Naive thymus-derived CD8-positive, alpha-beta T cell (primary cell): ENCODE results near the gene R3HDM4. TPM values are rescaled to one million over a fixed set of nuclear protein-coding genes. Genes with fewer than 3 reads are reported as not detected.

Source experiments
- ATAC-seq, 2 donors: fragments of 150-1000 bp; cut with Tn5 transposase in 1 of 2; sonication (Bioruptor Pico), chemical (Tn5 transposase) in 1 of 2; 1 replicate in 1 of 2; 2 replicates in 1 of 2; pipeline ENCODE4 v1.10.0; 2021; ENCODE audit warnings: mild to moderate bottlenecking in 2 of 2, moderate library complexity in 2 of 2
- POLR2A ChIA-PET: fragments of 350-600 bp; sonication (Branson Sonifier 250); formaldehyde crosslinking; loops from one replicate; lab custom pipeline; 2021; ENCODE audit warnings: antibody characterized with exemption; lab: Charles Lee
- DNase-seq, 10 donors: peaks; one replicate each; pipeline versions ENCODE4 v3.0.0 to v3.0.0-alpha.2; 2020 to 2022
- H3K27ac Mint-ChIP-seq, 10 donors: one replicate each; pipeline ENCODE4 v1.8.0; 2020 to 2022; ENCODE audit warnings: mild to moderate bottlenecking in 10 of 10, mixed read lengths in 10 of 10, moderate library complexity in 4 of 10, inconsistent platforms in 1 of 10
- H3K27me3 Mint-ChIP-seq, 5 donors: one replicate each; pipeline ENCODE4 v1.8.0; 2021 to 2022; ENCODE audit warnings: mixed read lengths in 5 of 5
- H3K36me3 Mint-ChIP-seq, 3 donors: one replicate each; pipeline ENCODE4 v1.8.0; 2020 to 2022; ENCODE audit warnings: mixed read lengths in 3 of 3, mild to moderate bottlenecking in 2 of 3, inconsistent platforms in 1 of 3
- H3K4me1 Mint-ChIP-seq, 4 donors: one replicate each; pipeline ENCODE4 v1.8.0; 2021 to 2022; ENCODE audit warnings: mixed read lengths in 4 of 4
- H3K4me3 Mint-ChIP-seq, 10 donors: one replicate each; pipeline ENCODE4 v1.8.0; 2020 to 2022; ENCODE audit warnings: mild to moderate bottlenecking in 10 of 10, mixed read lengths in 10 of 10, moderate library complexity in 6 of 10, inconsistent platforms in 1 of 10
- H3K9me3 Mint-ChIP-seq, 9 donors: one replicate each; pipeline ENCODE4 v1.8.0; 2020 to 2022; ENCODE audit warnings: mixed read lengths in 9 of 9, mild to moderate bottlenecking in 3 of 9, inconsistent platforms in 1 of 9, moderate library complexity in 1 of 9
- polyA plus RNA-seq, 3 donors: library from polyadenylated mRNA; unstranded; fragments of 300-500 nt; fragmentation: Illumina TruSeq; gene quantifications; one replicate each; pipeline ENCODE4 v1.2.3, GENCODE V29; 2021
- total RNA-seq, 8 experiments: library from RNA in 2 of 8; stranded (reverse) in 2 of 8; gene quantifications; one replicate each; pipeline ENCODE4 v1.2.3 and lab custom pipeline; 2021 to 2026

Gene R3HDM4
- total and polyA plus RNA-seq, 5 experiments from 2014 or later, result 137 to 238 (median 182) TPM

- Mint-ChIP-seq H3K36me3 (peaks cover 0 to 27% (median 4%) of the 10 kb centered on the region in 3 donors), H3K9me3 (no peaks in the 10 kb centered on the region), H3K27me3 (peaks cover 0 to 2% (median 0%) of the 10 kb centered on the region in 5 donors), H3K27ac (peak overlapping the region; percentile 59 to 96 (median 94)), H3K4me1 (peaks cover 7 to 17% (median 11%) of the 10 kb centered on the region in 4 donors), H3K4me3 (peak overlapping the region; percentile 70 to 85 (median 82))
- POLR2A ChIA-PET, result interaction anchor here (0.6 to 2.6 kb wide), 14 partner anchors 8 to 195 kb away, joined by 3 to 23 read pairs (median 6); partner anchors contain the start of genes ARHGAP45, MED16, R3HDM4 and RNU6-9
- peak; percentile 65 to 92 (median 82) for DNase-seq
- peak; percentile 81 to 84 for ATAC-seq
Measured at GRCh38 chr19:872266-872951, 40.6 kb downstream of the R3HDM4 start.

DNA sequence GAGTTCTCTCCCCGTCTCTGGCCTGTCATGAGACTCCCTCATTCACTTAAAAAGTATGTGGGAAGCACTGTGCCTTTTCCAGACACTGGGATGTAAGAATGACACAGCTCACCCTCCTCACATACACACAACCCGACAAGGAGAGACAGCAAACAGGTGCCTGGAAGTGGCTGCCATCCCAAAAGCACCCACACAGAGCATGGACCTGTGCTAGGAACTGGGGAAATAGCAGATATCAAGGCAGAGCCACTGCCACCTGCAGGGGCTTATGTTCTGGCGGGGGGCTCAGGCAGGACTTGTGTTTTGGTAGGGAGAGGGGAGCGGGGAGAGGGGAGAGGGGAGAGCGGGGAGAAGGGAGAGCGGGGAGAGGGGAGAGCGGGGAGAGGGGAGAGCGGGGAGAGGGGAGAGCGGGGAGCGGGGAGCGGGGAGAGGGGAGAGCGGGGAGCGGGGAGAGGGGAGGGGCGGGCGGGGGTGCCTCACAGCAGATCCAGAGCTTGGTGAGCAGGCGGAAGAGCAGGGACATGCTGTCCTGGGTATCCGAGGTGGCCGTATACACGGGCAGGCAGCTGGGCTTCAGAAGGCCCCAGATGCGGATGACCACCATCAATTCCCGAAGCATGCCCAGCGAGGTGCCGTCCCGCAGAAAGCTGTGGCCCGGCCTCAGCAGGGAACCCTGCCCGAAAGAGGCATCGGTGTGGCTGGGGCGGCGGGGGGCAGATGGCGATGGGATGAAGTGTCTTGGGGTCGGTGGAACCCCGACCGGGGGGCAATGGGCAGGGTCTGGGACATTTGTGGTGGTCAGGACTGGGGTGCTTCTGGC, 41.4 kb downstream of the R3HDM4 start:
- Mint-ChIP-seq H3K27me3 (peaks cover 0 to 2% (median 0%) of the 10 kb centered on the region in 5 donors), H3K9me3 (no peaks in the 10 kb centered on the region), H3K36me3 (peaks cover 0 to 30% (median 4%) of the 10 kb centered on the region in 3 donors), H3K27ac (peak overlapping the region; percentile 59 to 96 (median 94)), H3K4me3 (peak overlapping the region in 9 of 10 donors; percentile 60 to 85 (median 82)), H3K4me1 (peaks cover 9 to 18% (median 11%) of the 10 kb centered on the region in 4 donors)
- peak in 1 of 2 donors; percentile 7 for ATAC-seq
- POLR2A ChIA-PET, result interaction anchor here (0.9 to 2.6 kb wide), 11 partner anchors 9 to 196 kb away, joined by 3 to 23 read pairs (median 7); partner anchors contain the start of genes ARHGAP45, MED16, R3HDM4 and RNU6-9
- peak in 4 of 10 donors; percentile 18 to 55 (median 36) for DNase-seq

GRCh38 chr19:870963-871401, 42.0 kb downstream of the R3HDM4 start:
- no peak overlapping the region for H3K4me3 Mint-ChIP-seq
- no peak for ATAC-seq
- POLR2A ChIA-PET, result interaction anchor here (0.9 to 2.2 kb wide), 3 partner anchors 22 to 62 kb away, joined by 4 to 20 read pairs (median 11); partner anchors contain the start of genes MED16 and RNU6-9

DNA sequence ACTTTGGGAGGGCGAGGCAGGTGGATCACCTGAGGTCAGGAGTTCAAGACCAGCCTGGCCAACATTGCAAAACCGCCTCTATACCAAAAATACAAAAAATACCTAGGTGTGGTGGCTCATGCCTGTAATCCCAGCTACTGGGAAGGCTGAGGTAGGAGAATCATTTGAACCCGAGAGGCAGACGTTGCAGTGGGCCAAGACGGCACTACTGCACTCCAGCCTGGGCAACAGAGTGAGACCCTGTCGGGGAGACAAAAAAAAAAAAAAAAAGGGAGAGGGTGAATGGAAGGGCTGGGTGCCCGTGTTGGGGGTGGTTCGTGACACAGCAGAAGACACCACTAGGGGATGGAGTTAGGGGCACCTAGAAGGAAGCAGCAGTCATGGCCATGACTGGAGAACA, 42.7 kb downstream of the R3HDM4 start:
- H3K36me3 Mint-ChIP-seq, result peaks cover 0 to 28% (median 4%) of the 10 kb centered on the region in 3 donors
- peak overlapping the region in 7 of 10 donors; percentile 35 to 91 (median 63) for H3K27ac Mint-ChIP-seq
- peak overlapping the region in 2 of 10 donors; percentile 22 to 28 for H3K4me3 Mint-ChIP-seq
- no peak for DNase-seq
- POLR2A ChIA-PET, result interaction anchor here (0.7 to 1.4 kb wide), 2 partner anchors 18 to 27 kb away, joined by 3 to 4 read pairs; no protein-coding TSS in a partner anchor
- no peak for ATAC-seq
- H3K4me1 Mint-ChIP-seq, result peaks cover 9 to 20% (median 11%) of the 10 kb centered on the region in 4 donors
- peaks cover 0 to 2% (median 0%) of the 10 kb centered on the region in 5 donors for H3K27me3 Mint-ChIP-seq
- H3K9me3 Mint-ChIP-seq, result no peaks in the 10 kb centered on the region

More at GRCh38 chr19:870963-871401, 42.0 kb downstream of the R3HDM4 start:
- no peak for DNase-seq
- Mint-ChIP-seq H3K27ac (peak overlapping the region in 4 of 10 donors; percentile 49 to 92 (median 61)), H3K4me1 (peaks cover 9 to 18% (median 11%) of the 10 kb centered on the region in 4 donors), H3K27me3 (peaks cover 0 to 2% (median 0%) of the 10 kb centered on the region in 5 donors), H3K36me3 (peaks cover 0 to 28% (median 4%) of the 10 kb centered on the region in 3 donors), H3K9me3 (no peaks in the 10 kb centered on the region)

DNA sequence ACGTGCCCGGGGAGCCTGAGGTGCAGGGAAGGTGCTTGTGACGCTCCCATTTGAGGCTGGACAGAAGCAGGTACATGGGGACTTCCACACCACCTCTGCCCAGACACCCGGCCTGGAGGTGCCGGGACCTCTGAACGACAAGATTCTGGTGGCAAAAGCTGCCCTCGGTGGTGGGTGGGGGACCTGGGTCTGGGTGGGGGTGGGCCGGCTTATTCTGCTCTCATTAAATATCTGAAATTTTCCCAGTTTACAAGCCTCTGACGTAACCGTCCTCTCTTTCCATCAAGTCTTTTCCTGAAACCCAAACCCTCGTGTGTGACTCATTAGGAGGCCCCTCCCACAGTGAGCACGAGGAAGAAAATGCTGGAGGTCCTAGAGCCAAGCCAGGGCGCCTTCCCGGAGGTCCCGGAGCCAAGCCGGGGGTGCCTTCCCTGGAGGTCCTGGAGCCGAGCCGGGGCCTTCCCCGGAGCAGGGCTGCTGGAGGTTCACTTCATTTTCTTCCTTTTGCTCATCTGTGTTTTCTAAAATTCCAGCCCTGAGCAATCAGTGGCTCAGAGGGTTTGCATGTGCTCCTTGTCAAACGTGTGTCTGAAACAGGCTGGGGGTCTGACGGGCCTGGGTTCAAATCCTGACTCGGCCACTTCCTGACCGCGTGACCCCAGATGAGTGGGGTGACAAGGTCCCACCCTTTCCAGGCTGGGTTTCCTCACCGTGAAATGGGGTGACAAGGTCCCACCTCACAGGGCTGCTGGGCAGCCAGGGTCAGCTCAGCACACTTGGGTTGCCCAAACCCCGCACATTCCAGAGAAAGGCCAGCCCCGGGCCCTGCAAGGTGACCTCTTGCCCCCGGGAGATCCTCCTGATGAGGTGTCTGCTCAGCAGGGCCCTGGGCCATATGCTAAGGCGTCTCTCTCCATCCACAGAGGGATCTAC, 43.5 kb downstream of the R3HDM4 start:
- POLR2A ChIA-PET, result interaction anchor here (0.7 to 13.5 kb wide), 3 partner anchors 19 to 48 kb away, joined by 3 to 165 read pairs (median 4); partner anchors contain the start of genes KISS1R and R3HDM4
- Mint-ChIP-seq H3K27ac (peak overlapping the region in 5 of 10 donors; percentile 35 to 91 (median 63)), H3K4me1 (peaks cover 9 to 23% (median 12%) of the 10 kb centered on the region in 4 donors), H3K4me3 (peak overlapping the region in 1 of 10 donors; percentile 39), H3K36me3 (peaks cover 0 to 28% (median 4%) of the 10 kb centered on the region in 3 donors), H3K9me3 (no peaks in the 10 kb centered on the region), H3K27me3 (peaks cover 0 to 2% (median 0%) of the 10 kb centered on the region in 5 donors)
- ATAC-seq (no peak), DNase-seq (no peak)

DNA sequence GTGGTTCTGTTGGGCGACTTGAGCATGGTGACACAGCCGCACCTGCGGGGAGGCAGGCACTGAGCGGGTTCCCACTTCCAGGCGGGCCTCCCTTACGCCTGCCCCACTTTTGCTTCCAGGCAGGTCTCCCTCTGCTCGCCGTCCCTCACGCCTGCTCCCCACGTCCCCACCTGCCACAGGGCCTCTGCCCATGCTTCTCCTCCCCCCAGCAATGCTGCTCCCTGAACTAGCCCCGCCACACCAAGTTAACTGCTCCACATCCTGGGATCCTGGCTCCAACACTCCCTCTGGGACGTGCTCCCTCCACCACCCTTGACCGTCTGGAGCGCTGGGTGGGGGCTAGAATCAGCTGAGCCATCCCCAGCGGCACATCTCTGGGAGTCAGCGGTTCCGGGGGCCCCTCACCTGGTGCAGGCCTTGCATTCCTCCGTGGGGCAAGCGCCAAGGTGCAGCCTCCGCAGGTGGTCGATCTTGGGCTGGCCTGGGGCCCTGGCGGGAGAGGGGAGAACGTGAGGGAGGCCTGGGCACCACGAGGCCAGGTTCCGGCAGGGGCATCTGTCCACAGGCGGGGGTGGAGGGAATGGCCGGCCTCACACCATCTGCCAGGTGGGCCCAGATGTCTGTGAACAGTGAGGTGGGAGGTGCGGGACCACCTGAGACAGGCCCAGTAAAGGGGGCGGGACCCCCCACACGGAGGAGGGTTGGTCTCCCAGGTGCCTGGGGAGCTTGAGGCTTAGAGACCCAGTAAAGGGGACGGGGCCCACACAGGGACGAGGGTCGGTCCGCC, 44.4 kb downstream of the R3HDM4 start:
- peaks cover 0 to 2% (median 0%) of the 10 kb centered on the region in 5 donors for H3K27me3 Mint-ChIP-seq
- H3K27ac Mint-ChIP-seq, result peak overlapping the region in 2 of 10 donors; percentile 11 to 67
- H3K4me1 Mint-ChIP-seq, result peaks cover 9 to 28% (median 15%) of the 10 kb centered on the region in 4 donors
- DNase-seq (no peak), ATAC-seq (no peak)
- peaks cover 0 to 28% (median 4%) of the 10 kb centered on the region in 3 donors for H3K36me3 Mint-ChIP-seq
- H3K9me3 Mint-ChIP-seq, result no peaks in the 10 kb centered on the region
- POLR2A ChIA-PET, result interaction anchor here (13.5 kb wide), 1 partner anchor 49 kb away, joined by 165 read pairs; the partner anchor contains the start of genes KISS1R and R3HDM4
- H3K4me3 Mint-ChIP-seq, result no peak overlapping the region

DNA sequence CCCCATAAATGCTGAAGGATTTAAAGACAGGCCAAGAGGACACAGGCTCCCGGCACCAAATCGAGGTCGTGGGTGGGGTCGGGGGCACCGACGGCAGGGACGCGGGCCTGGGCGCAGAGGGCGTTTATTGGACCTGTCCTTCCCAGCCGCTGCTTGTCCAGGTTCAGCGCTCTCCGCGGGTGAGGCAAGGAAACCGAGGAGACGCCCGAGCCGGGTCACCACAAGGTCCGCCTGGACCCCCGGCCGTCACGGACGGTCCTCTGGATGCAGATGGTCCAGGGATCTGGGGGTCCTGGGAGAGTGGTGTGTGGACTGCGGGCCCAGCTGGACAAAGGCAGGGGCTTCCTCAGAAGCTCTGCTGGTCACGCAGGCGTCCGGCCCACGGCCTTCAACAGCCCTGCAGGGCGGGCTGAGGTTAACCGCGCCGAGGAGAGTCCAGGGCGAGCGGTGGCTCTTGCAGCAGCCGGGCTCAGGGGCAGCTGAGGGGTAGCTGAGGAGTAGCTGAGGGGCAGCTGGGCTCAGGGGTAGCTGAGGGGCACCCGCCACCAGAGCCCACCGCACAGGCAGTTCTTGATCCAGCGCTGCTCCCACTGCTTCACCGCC, 45.1 kb downstream of the R3HDM4 start:
- H3K9me3 Mint-ChIP-seq, result no peaks in the 10 kb centered on the region

GRCh38 chr19:867301-867793, 45.7 kb downstream of the R3HDM4 start:
- DNase-seq (no peak), ATAC-seq (no peak)
- Mint-ChIP-seq H3K27ac (peak overlapping the region in 3 of 10 donors; percentile 43 to 74 (median 57)), H3K4me1 (peaks cover 15 to 35% (median 22%) of the 10 kb centered on the region in 4 donors), H3K9me3 (no peaks in the 10 kb centered on the region), H3K27me3 (peaks cover 0 to 2% (median 0%) of the 10 kb centered on the region in 5 donors), H3K36me3 (peaks cover 0 to 28% (median 4%) of the 10 kb centered on the region in 3 donors), H3K4me3 (no peak overlapping the region)
- POLR2A ChIA-PET, result interaction anchor here (0.8 to 13.5 kb wide), 5 partner anchors 26 to 152 kb away, joined by 3 to 165 read pairs (median 3); partner anchors contain the start of genes KISS1R, MED16, R3HDM4 and RNU6-9

More for the DNA sequence above, 45.1 kb downstream of the R3HDM4 start:
- DNase-seq, result no peak
- H3K4me3 Mint-ChIP-seq, result no peak overlapping the region
- H3K27me3 Mint-ChIP-seq, result peaks cover 0 to 2% (median 0%) of the 10 kb centered on the region in 5 donors
- H3K27ac Mint-ChIP-seq, result peak overlapping the region in 1 of 10 donors; percentile 43
- no peak for ATAC-seq
- POLR2A ChIA-PET, result interaction anchor here (0.8 to 13.5 kb wide), 3 partner anchors 28 to 49 kb away, joined by 3 to 165 read pairs (median 3); partner anchors contain the start of genes KISS1R and R3HDM4
- peaks cover 0 to 28% (median 4%) of the 10 kb centered on the region in 3 donors for H3K36me3 Mint-ChIP-seq
- peaks cover 11 to 34% (median 21%) of the 10 kb centered on the region in 4 donors for H3K4me1 Mint-ChIP-seq

DNA sequence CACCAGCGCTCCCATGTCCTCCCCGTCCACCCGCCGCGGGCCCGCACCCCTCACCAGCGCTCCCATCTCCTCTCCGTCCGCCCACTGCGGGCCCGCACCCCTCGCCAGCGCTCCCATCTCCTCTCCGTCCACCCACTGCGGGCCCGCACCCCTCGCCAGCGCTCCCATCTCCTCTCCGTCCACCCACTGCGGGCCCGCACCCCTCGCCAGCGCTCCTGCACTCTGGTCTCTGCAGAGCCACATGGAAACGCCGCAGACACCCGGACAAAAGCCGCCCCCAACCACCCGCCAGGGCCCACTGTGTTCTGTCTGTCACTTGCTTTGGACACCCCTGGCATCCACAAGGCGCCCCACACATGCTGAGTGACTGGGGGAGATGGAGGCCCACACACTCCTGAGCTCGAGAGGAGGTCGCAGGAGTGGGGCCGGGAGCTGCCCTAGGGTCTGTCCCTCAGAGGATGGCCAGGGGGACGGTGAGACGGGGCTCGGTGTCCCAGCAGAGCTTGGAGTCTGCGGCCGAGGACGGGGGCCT, 46.2 kb downstream of the R3HDM4 start:
- no peak for ATAC-seq
- Mint-ChIP-seq H3K4me1 (peaks cover 13 to 30% (median 18%) of the 10 kb centered on the region in 4 donors), H3K27ac (no peak overlapping the region), H3K27me3 (peaks cover 0 to 2% (median 0%) of the 10 kb centered on the region in 5 donors), H3K9me3 (no peaks in the 10 kb centered on the region), H3K36me3 (peaks cover 0 to 28% (median 4%) of the 10 kb centered on the region in 3 donors), H3K4me3 (no peak overlapping the region)
- DNase-seq, result no peak
- POLR2A ChIA-PET, result interaction anchor here (0.8 to 13.5 kb wide), 6 partner anchors 27 to 153 kb away, joined by 3 to 165 read pairs (median 6); partner anchors contain the start of genes KISS1R, MED16, R3HDM4 and RNU6-9
